Measurements from ENCODE around the gene SLC30A7. TPM values are rescaled to one million over a fixed set of nuclear protein-coding genes. Genes with fewer than 3 reads are reported as not detected.
A peak's percentile ranks its signal among the peaks of the same experiment; 100 is the strongest.

SLC30A7 gene
- total RNA-seq, 1 experiment from 2014 or later = 16.1 TPM

DNA sequence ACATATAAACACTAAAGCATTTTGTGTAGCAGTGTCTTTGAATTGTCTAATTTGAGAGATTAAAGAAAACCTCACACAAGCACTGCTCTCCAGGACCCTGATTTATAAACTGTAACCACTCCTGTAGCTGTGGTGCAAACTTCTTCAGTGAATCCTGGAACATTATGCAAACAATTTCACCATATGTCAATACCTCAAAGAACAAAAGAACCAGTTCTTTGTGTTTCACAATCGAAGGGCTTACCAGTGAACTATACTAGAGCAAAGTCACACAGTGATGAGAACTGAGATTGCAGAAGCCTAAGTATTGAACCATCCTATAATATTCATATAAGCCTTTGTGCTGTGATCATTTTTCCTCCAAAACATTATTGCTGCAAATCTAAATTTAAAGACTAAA lies 108.2 kb downstream of the SLC30A7 start:
- Histone ChIP-seq H3K4me1 (peaks cover 16% of the 10 kb centered on the region), H3K36me3 (ENCODE audit: control insufficient read depth, insufficient read depth, low read length) (no peaks in the 10 kb centered on the region), H3K9me3 (no peaks in the 10 kb centered on the region), H3K4me3 (ENCODE audit: low read depth, low read length) (no peak overlapping the region), H3K27me3 (replicated peaks; ENCODE audit: control insufficient read depth, insufficient read depth, low read length) (no peaks in the 10 kb centered on the region)
- CTCF ChIA-PET = no interaction called here
- intact Hi-C loops (cut with micrococcal nuclease; ENCODE audit: unreplicated experiment) = loop anchor here (1.0 kb wide), 1 partner anchor 284 kb away; no protein-coding TSS in a partner anchor
- Mint-ChIP-seq H3K27me3 (ENCODE audit: insufficient read depth, unreplicated experiment) (no peaks in the 10 kb centered on the region), H3K4me1 (ENCODE audit: low read depth, unreplicated experiment) (no peaks in the 10 kb centered on the region), H3K9me3 (ENCODE audit: unreplicated experiment) (no peaks in the 10 kb centered on the region), H3K36me3 (ENCODE audit: insufficient read depth, unreplicated experiment) (peaks cover 5% of the 10 kb centered on the region), H3K27ac (ENCODE audit: unreplicated experiment) (no peak overlapping the region), H3K4me3 (ENCODE audit: unreplicated experiment) (no peak overlapping the region)
- TF ChIP-seq CTCF (IDR thresholded peaks at IDR 0.05; ENCODE audit: insufficient read depth in 1 of 2, low read depth in 1 of 2, low read length in 1 of 2, severe bottlenecking in 1 of 2, unreplicated experiment in 1 of 2) = no peak
- POLR2A ChIA-PET = no interaction called here
- peak in 1 of 2 experiments; percentile 45 for DNase-seq
- no TSS peak for BruUV-seq (replicated peaks)

DNA sequence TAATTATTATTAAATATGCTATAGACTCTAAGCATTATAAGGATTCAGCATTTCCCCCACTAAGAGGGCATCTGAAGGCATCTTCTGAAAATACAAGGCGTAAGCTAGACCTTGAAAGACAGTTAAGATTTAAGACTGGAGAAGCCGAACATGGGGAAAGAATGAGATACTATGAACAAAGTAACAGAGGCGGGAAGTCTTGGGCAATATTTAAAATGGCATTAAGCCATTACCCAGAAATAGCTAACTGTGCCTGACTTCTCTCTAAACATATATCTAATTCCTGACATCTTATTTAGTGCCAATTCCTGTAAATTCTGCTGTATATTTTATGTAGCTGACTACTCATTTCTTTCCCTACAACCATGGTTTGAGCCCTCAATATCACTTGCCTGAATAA lies 108.8 kb downstream of the SLC30A7 start:
- BruUV-seq (replicated peaks) = no TSS peak
- H3K9me3 ChIP-seq = no peaks in the 10 kb centered on the region
- ChIA-PET POLR2A (no interaction called here), CTCF (no interaction called here)
- H3K36me3 Mint-ChIP-seq (ENCODE audit: insufficient read depth, unreplicated experiment) = peaks cover 5% of the 10 kb centered on the region
- H3K36me3 ChIP-seq (ENCODE audit: control insufficient read depth, insufficient read depth, low read length) = no peaks in the 10 kb centered on the region
- no peaks in the 10 kb centered on the region for H3K9me3 Mint-ChIP-seq (ENCODE audit: unreplicated experiment)
- H3K4me3 Mint-ChIP-seq (ENCODE audit: unreplicated experiment) = no peak overlapping the region
- no peaks in the 10 kb centered on the region for H3K27me3 Mint-ChIP-seq (ENCODE audit: insufficient read depth, unreplicated experiment)
- DNase-seq = no peak
- H3K4me3 ChIP-seq (ENCODE audit: low read depth, low read length) = no peak overlapping the region
- H3K4me1 Mint-ChIP-seq (ENCODE audit: low read depth, unreplicated experiment) = no peaks in the 10 kb centered on the region
- H3K4me1 ChIP-seq = peaks cover 16% of the 10 kb centered on the region
- H3K27ac Mint-ChIP-seq (ENCODE audit: unreplicated experiment) = no peak overlapping the region
- intact Hi-C loops (cut with micrococcal nuclease; ENCODE audit: unreplicated experiment) = loop anchor here (1.0 kb wide), 1 partner anchor 284 kb away; no protein-coding TSS in a partner anchor
- no peaks in the 10 kb centered on the region for H3K27me3 ChIP-seq (replicated peaks; ENCODE audit: control insufficient read depth, insufficient read depth, low read length)
- no peak for TF ChIP-seq CTCF (IDR thresholded peaks at IDR 0.05; ENCODE audit: insufficient read depth in 1 of 2, low read depth in 1 of 2, low read length in 1 of 2, severe bottlenecking in 1 of 2, unreplicated experiment in 1 of 2)

- ChIA-PET CTCF (no interaction called here), POLR2A (no interaction called here)
- Mint-ChIP-seq H3K27me3 (ENCODE audit: insufficient read depth, unreplicated experiment) (no peaks in the 10 kb centered on the region), H3K27ac (ENCODE audit: unreplicated experiment) (no peak overlapping the region), H3K36me3 (ENCODE audit: insufficient read depth, unreplicated experiment) (peaks cover 5% of the 10 kb centered on the region), H3K9me3 (ENCODE audit: unreplicated experiment) (no peaks in the 10 kb centered on the region), H3K4me1 (ENCODE audit: low read depth, unreplicated experiment) (no peaks in the 10 kb centered on the region), H3K4me3 (ENCODE audit: unreplicated experiment) (no peak overlapping the region)
- intact Hi-C loops (cut with micrococcal nuclease; ENCODE audit: unreplicated experiment) = no loop called here
- H3K4me3 ChIP-seq (ENCODE audit: low read depth, low read length) = no peak overlapping the region
- H3K4me1 ChIP-seq = peaks cover 16% of the 10 kb centered on the region
- no peaks in the 10 kb centered on the region for H3K9me3 ChIP-seq
- no peaks in the 10 kb centered on the region for H3K27me3 ChIP-seq (replicated peaks; ENCODE audit: control insufficient read depth, insufficient read depth, low read length)
- TF ChIP-seq CTCF (IDR thresholded peaks at IDR 0.05; ENCODE audit: insufficient read depth in 1 of 2, low read depth in 1 of 2, low read length in 1 of 2, severe bottlenecking in 1 of 2, unreplicated experiment in 1 of 2) = no peak
- no peaks in the 10 kb centered on the region for H3K36me3 ChIP-seq (ENCODE audit: control insufficient read depth, insufficient read depth, low read length)
- BruUV-seq (replicated peaks) = no TSS peak
- DNase-seq = no peak
Observed at GRCh38 chr1:101005183-101005582, 109.3 kb downstream of the SLC30A7 start.
